ENCODE results near the gene MIF. TPM values are rescaled to one million over a fixed set of nuclear protein-coding genes. Genes with fewer than 3 reads are reported as not detected.

The MIF gene
- total and polyA plus RNA-seq, 4 donors, result 108 to 1,047 (median 303) TPM

DNA sequence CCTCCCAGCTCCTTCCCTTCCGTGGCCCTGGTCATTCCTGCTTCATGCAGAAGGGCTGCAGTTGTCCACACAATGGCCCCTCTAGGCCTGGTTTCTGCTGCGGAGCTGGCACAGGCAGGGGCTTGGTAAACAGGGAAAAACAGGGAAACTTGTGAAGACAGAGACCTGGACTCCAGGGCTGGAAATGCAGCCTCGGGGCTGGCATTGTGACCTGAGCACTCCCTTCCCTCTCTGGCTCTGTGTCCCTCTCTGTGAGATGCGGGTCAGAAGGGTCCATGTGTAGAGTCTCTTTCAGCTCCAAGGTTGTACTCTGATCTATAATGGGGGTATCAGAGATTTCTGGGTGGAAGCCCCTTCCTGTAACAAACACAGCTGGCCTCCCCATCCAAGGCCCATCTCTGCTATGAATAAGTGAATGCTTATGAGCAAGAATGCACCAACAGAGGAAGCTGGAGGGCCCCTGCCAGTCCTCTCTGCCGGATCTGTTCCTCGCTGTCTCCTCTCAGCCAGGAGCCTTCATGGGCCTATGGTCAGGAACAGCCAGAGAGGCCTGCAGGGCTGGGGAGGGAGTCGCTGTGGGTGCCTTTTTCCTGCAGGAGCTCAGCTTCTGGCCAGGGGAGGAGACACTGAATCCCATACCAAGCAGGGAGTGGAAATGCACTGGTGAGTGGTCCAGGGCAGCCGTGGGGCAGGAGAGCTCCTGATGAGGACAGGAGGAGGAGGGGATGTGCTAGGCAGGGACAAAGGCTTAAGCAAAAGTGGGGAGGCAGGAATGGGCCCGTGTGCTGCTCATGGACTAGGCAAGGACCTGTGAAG, 48.7 kb upstream of the MIF start:
- 87% methylated on average over 9 of the region's 9 CpGs for WGBS
- Histone ChIP-seq H3K27me3 (ENCODE audit: control insufficient read depth in 4 of 4, insufficient read depth in 4 of 4, low read length in 3 of 4) (no peaks in the 10 kb centered on the region), H3K36me3 (ENCODE audit: control insufficient read depth in 4 of 4, insufficient read depth in 3 of 4, low read depth in 1 of 4, low read length in 3 of 4) (no peaks in the 10 kb centered on the region), H3K4me1 (ENCODE audit: control insufficient read depth in 4 of 4, insufficient read depth in 4 of 4, low read length in 3 of 4) (peaks cover 2 to 15% (median 7%) of the 10 kb centered on the region in 4 donors), H3K27ac (ENCODE audit: low read depth in 1 of 2, low read length in 2 of 2) (no peak overlapping the region), H3K9me3 (ENCODE audit: control insufficient read depth in 4 of 4, low read length in 3 of 4) (no peaks in the 10 kb centered on the region), H3K4me3 (ENCODE audit: low read depth in 1 of 3, low read length in 3 of 3) (no peak overlapping the region), H3K9ac (ENCODE audit: low read depth in 1 of 2, low read length in 2 of 2) (no peak overlapping the region)
- DNase-seq (ENCODE audit: low spot score), result no peak
- TF ChIP-seq EGR1 (IDR thresholded peaks at IDR 0.05; ENCODE audit: low read depth in 2 of 2), result no peak
- TF ChIP-seq RAD21 (IDR thresholded peaks at IDR 0.05), result no peak
- no peak for TF ChIP-seq GABPA (IDR thresholded peaks at IDR 0.05 in 1 of 2, conservative IDR thresholded peaks at IDR 0.05 in 1 of 2)
- TF ChIP-seq FOXA2 (IDR thresholded peaks at IDR 0.05), result no peak
- no peak for TF ChIP-seq CTCF (IDR thresholded peaks at IDR 0.05; ENCODE audit: low read depth, low read length, missing input control)

DNA sequence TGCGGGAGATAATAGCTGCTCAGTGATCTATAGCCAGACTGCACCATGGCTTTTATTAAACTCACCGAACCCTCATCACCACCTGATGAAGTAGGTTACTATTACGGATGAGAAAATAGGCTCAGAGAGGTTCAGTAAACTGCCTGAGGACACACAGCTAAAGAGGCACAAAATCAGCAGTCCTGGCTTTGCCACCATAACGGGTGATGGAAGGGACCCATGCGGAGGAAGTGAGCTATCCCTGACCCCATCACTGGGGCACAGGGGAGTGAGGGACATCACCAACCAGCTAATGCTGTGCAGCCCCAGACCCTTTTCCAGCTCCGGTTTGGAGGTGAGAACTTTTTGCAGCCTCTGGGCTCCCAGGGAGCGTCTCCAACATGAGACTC, 48.1 kb upstream of the MIF start:
- H3K4me1 ChIP-seq (ENCODE audit: control insufficient read depth in 4 of 4, insufficient read depth in 4 of 4, low read length in 3 of 4), result peaks cover 2 to 15% (median 7%) of the 10 kb centered on the region in 4 donors
- TF ChIP-seq HNF4G (IDR thresholded peaks at IDR 0.05) (no peak), YY1 (IDR thresholded peaks at IDR 0.05) (no peak), JUND (IDR thresholded peaks at IDR 0.05) (no peak)
- H3K27ac ChIP-seq (ENCODE audit: low read depth in 1 of 2, low read length in 2 of 2), result no peak overlapping the region
- no peaks in the 10 kb centered on the region for H3K27me3 ChIP-seq (ENCODE audit: control insufficient read depth in 4 of 4, insufficient read depth in 4 of 4, low read length in 3 of 4)
- 81% methylated on average over 7 of the region's 7 CpGs for WGBS
- H3K4me3 ChIP-seq (ENCODE audit: low read depth in 1 of 3, low read length in 3 of 3), result no peak overlapping the region
- H3K9ac ChIP-seq (ENCODE audit: low read depth in 1 of 2, low read length in 2 of 2), result no peak overlapping the region
- H3K36me3 ChIP-seq (ENCODE audit: control insufficient read depth in 4 of 4, insufficient read depth in 3 of 4, low read depth in 1 of 4, low read length in 3 of 4), result no peaks in the 10 kb centered on the region
- DNase-seq (ENCODE audit: low spot score), result no peak
- no peaks in the 10 kb centered on the region for H3K9me3 ChIP-seq (ENCODE audit: control insufficient read depth in 4 of 4, low read length in 3 of 4)

DNA sequence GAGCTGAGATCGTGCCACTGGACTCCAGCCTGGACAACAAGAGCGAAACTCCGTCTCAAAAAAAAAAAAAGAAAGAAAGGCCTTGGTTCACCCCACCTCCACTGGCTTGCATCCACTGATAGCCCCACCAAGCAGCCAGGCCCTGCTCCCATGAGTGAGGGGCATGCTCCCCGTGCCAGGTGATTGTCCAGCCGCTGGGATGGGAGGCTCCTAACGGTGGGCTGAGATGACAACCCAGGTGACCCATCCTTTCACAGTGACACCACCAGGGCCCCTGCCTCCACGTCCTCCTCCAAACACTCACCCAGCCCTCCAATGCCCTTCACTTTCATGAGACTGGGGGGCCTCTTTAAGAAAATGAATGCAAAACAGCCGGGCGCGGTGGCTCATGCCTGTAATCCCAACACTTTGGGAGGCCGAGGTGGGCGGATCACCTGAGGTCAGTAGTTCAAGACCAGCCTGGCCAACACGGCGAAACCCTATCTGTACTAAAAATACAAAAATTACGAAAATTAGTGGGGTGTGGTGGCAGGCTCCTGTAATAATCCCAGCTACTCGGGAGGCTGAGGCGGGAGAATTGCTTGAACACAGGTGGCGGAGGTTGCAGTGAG, 46.8 kb upstream of the MIF start:
- Histone ChIP-seq H3K27me3 (ENCODE audit: control insufficient read depth in 4 of 4, insufficient read depth in 4 of 4, low read length in 3 of 4) (no peaks in the 10 kb centered on the region), H3K27ac (ENCODE audit: low read depth in 1 of 2, low read length in 2 of 2) (no peak overlapping the region), H3K9me3 (ENCODE audit: control insufficient read depth in 4 of 4, low read length in 3 of 4) (no peaks in the 10 kb centered on the region), H3K4me3 (ENCODE audit: low read depth in 1 of 3, low read length in 3 of 3) (no peak overlapping the region), H3K4me1 (ENCODE audit: control insufficient read depth in 4 of 4, insufficient read depth in 4 of 4, low read length in 3 of 4) (peaks cover 2 to 15% (median 7%) of the 10 kb centered on the region in 4 donors), H3K9ac (ENCODE audit: low read depth in 1 of 2, low read length in 2 of 2) (no peak overlapping the region), H3K36me3 (ENCODE audit: control insufficient read depth in 4 of 4, insufficient read depth in 3 of 4, low read depth in 1 of 4, low read length in 3 of 4) (no peaks in the 10 kb centered on the region)
- 92% methylated on average over 18 of the region's 18 CpGs for WGBS
- TF ChIP-seq YY1 (IDR thresholded peaks at IDR 0.05) (no peak), EGR1 (IDR thresholded peaks at IDR 0.05; ENCODE audit: low read depth in 2 of 2) (no peak), JUND (IDR thresholded peaks at IDR 0.05) (no peak)
- DNase-seq (ENCODE audit: low spot score), result no peak

Data from liver (tissue), 9 donors.